ENCODE measurements around the gene MFAP3L. TPM values are rescaled to one million over a fixed set of nuclear protein-coding genes. Genes with fewer than 3 reads are reported as not detected.

MFAP3L gene
- total and polyA plus RNA-seq, 12 donors, result 0.94 to 5.9 (median 3.5) TPM

DNA sequence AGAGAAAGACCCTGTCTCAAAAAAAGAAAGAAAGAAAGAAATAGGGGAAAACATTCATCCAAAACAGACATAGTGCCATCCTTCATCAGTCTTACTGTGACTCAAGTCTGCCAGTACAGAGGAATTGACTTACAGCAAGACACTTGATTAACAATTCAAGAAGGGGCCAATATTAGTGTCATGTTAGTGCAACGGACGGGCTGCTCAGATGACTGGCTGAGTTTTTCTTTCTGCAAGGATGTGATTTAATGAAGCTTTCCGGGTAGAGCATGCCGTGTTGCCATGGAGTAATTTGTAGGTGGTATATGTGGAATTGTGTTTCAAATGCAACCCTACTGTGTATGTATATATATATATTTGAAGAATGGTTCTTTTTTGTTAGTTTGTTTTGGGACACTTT lies 12.6 kb upstream of the MFAP3L start:
- TF ChIP-seq, protein P1, sequence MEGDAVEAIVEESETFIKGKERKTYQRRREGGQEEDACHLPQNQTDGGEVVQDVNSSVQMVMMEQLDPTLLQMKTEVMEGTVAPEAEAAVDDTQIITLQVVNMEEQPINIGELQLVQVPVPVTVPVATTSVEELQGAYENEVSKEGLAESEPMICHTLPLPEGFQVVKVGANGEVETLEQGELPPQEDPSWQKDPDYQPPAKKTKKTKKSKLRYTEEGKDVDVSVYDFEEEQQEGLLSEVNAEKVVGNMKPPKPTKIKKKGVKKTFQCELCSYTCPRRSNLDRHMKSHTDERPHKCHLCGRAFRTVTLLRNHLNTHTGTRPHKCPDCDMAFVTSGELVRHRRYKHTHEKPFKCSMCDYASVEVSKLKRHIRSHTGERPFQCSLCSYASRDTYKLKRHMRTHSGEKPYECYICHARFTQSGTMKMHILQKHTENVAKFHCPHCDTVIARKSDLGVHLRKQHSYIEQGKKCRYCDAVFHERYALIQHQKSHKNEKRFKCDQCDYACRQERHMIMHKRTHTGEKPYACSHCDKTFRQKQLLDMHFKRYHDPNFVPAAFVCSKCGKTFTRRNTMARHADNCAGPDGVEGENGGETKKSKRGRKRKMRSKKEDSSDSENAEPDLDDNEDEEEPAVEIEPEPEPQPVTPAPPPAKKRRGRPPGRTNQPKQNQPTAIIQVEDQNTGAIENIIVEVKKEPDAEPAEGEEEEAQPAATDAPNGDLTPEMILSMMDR (IDR thresholded peaks at IDR 0.05), result no peak
- Histone ChIP-seq H3K27ac (no peak overlapping the region), H3K36me3 (no peaks in the 10 kb centered on the region), H3K4me1 (no peaks in the 10 kb centered on the region), H3K9me3 (no peaks in the 10 kb centered on the region), H3K4me3 (no peak overlapping the region), H3K27me3 (peaks cover 0 to 4% (median 0%) of the 10 kb centered on the region in 7 donors)
- no peak for ATAC-seq
- intact Hi-C loops (cut with DNase I), result loop anchor here in 1 of 10 donors (10.0 kb wide), 1 partner anchor 424 kb away; the partner anchor contains the start of gene NEK1
- DNase-seq, result no peak
- 80 to 81% methylated on average over 4 of the region's 4 CpGs for WGBS, 2 donors

DNA sequence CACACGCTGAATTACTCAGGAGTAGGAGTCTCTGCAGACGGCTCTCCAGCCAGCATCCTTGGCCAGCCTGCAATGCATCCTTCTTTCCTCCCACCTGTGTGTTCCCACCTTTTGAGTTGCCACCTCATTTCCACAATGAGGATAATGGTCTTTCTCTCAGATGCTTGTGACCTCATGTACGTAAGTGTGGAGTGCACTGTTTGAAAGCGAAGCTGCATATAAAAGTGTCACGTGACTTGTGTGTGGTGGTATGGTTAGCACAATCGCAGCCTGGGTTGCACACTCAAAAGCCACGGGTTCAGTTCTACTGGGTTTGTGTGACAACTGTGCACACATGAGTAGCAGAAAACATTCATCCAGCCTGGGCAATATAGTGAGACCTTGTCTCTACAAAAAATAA lies 12.0 kb upstream of the MFAP3L start:
- intact Hi-C loops (cut with DNase I), result loop anchor here in 1 of 10 donors (10.0 kb wide), 1 partner anchor 423 kb away; the partner anchor contains the start of gene NEK1
- TF ChIP-seq, protein P1 (IDR thresholded peaks at IDR 0.05), result no peak

DNA sequence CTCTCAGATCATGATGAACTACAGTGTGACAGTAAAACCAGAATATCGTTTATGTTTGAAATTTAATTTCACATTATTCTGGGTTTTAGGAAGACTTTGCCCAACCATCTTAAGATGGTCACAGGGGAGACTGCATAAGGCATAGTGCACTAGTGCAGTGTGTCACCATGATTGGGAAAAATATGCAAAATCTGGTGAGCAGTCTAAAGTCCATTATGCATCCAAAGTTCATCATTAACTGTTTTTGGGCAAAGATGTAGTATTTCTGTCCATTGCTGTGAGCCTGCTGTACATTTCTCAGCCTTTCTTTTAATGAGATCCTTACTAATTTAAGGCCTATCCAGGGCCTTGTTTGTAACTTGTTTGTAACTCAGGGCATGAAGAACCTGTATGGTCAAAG lies 11.3 kb upstream of the MFAP3L start:
- no peak for DNase-seq
- Histone ChIP-seq H3K9me3 (no peaks in the 10 kb centered on the region), H3K4me3 (no peak overlapping the region), H3K27ac (no peak overlapping the region), H3K36me3 (no peaks in the 10 kb centered on the region), H3K27me3 (peaks cover 0 to 4% (median 0%) of the 10 kb centered on the region in 7 donors), H3K4me1 (no peaks in the 10 kb centered on the region)
- WGBS, 2 donors, result 91 to 92% methylated on average over 1 of the region's 1 CpG
- no peak for ATAC-seq
- TF ChIP-seq, protein P1 (IDR thresholded peaks at IDR 0.05), result no peak
- intact Hi-C loops (cut with DNase I), result loop anchor here in 1 of 10 donors (10.0 kb wide), 1 partner anchor 423 kb away; the partner anchor contains the start of gene NEK1

More for the DNA sequence above, 12.0 kb upstream of the MFAP3L start:
- peaks cover 0 to 4% (median 0%) of the 10 kb centered on the region in 7 donors for H3K27me3 ChIP-seq
- no peak overlapping the region for H3K4me3 ChIP-seq
- H3K27ac ChIP-seq, result no peak overlapping the region
- no peaks in the 10 kb centered on the region for H3K4me1 ChIP-seq
- WGBS, 2 donors, result 88 to 89% methylated on average over 7 of the region's 7 CpGs
- ATAC-seq (no peak), DNase-seq (no peak)
- no peaks in the 10 kb centered on the region for H3K9me3 ChIP-seq
- no peaks in the 10 kb centered on the region for H3K36me3 ChIP-seq

DNA sequence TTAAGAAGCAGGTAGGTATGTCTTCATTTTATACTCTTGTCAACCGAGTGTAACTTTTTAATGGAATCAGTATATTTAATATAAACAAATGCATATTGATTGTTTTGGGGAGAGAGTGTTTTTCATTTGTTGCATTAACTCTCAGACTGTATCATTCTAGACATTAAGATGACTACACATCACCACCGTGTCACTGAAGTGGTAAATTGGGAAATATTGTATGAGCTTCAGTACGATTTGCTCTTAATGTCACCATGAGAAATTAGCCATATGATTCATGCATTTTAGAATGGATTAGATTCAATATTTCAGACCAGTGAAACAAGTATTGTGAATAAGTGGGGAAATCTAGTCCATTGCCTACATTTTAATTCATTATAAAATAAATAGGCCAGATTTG lies 9.7 kb upstream of the MFAP3L start:
- Histone ChIP-seq H3K36me3 (no peaks in the 10 kb centered on the region), H3K27me3 (peaks cover 0 to 4% (median 0%) of the 10 kb centered on the region in 7 donors), H3K9me3 (no peaks in the 10 kb centered on the region), H3K27ac (no peak overlapping the region), H3K4me1 (peaks cover 0 to 5% (median 0%) of the 10 kb centered on the region in 9 donors), H3K4me3 (no peak overlapping the region)
- TF ChIP-seq, protein P1 (IDR thresholded peaks at IDR 0.05), result no peak
- intact Hi-C loops (cut with DNase I), result loop anchor here in 1 of 10 donors (10.0 kb wide), 1 partner anchor 421 kb away; the partner anchor contains the start of gene NEK1
- WGBS, 2 donors, result 87 to 93% methylated on average over 3 of the region's 3 CpGs
- no peak for DNase-seq
- ATAC-seq, result no peak

Data from heart right ventricle (tissue), 16 donors.